Measurements from ENCODE around the gene ARHGEF10L.

Gene ARHGEF10L

GRCh38 chr1:17711941-17712340 is 172.4 kb downstream of the ARHGEF10L start:
- no peak for TF ChIP-seq CTCF (IDR thresholded peaks at IDR 0.05; ENCODE audit: insufficient read depth, low read depth, low read length, missing control alignments)
- H3K4me3 ChIP-seq (ENCODE audit: low read depth, low read length) = no peak overlapping the region
- DNase-seq (ENCODE audit: low read depth) = no peak

- DNase-seq (ENCODE audit: low read depth) = no peak
- TF ChIP-seq CTCF (IDR thresholded peaks at IDR 0.05; ENCODE audit: insufficient read depth, low read depth, low read length, missing control alignments) = no peak
- no peak overlapping the region for H3K4me3 ChIP-seq (ENCODE audit: low read depth, low read length)
These were observed 174.5 kb downstream of the ARHGEF10L start for GRCh38 chr1:17713993-17714392.

- H3K4me3 ChIP-seq (ENCODE audit: low read depth, low read length) = no peak overlapping the region
- no peak for DNase-seq (ENCODE audit: low read depth)
- TF ChIP-seq CTCF (IDR thresholded peaks at IDR 0.05; ENCODE audit: insufficient read depth, low read depth, low read length, missing control alignments) = no peak
These were observed 178.4 kb downstream of the ARHGEF10L start for GRCh38 chr1:17717594-17718535.

GRCh38 chr1:17719874-17720273 is 180.4 kb downstream of the ARHGEF10L start:
- no peak for DNase-seq (ENCODE audit: low read depth)
- H3K4me3 ChIP-seq (ENCODE audit: low read depth, low read length) = no peak overlapping the region
- TF ChIP-seq CTCF (IDR thresholded peaks at IDR 0.05; ENCODE audit: insufficient read depth, low read depth, low read length, missing control alignments) = no peak

- DNase-seq (ENCODE audit: low read depth) = no peak
- no peak overlapping the region for H3K4me3 ChIP-seq (ENCODE audit: low read depth, low read length)
- TF ChIP-seq CTCF (IDR thresholded peaks at IDR 0.05; ENCODE audit: insufficient read depth, low read depth, low read length, missing control alignments) = no peak
These were observed 181.9 kb downstream of the ARHGEF10L start for GRCh38 chr1:17721444-17721843.

GRCh38 chr1:17723684-17724083 is 184.2 kb downstream of the ARHGEF10L start:
- H3K4me3 ChIP-seq (ENCODE audit: low read depth, low read length) = no peak overlapping the region
- no peak for TF ChIP-seq CTCF (IDR thresholded peaks at IDR 0.05; ENCODE audit: insufficient read depth, low read depth, low read length, missing control alignments)
- no peak for DNase-seq (ENCODE audit: low read depth)
